ENCODE results near the gene SLC25A29.
"Not testable (repeated sequence)": the region's sequence is repeated elsewhere in the genome, so short reads cannot be mapped to it uniquely, and the experiment has no call there.

SLC25A29 gene

GRCh38 chr14:100293497-100294212 lies 12.6 kb downstream of the SLC25A29 start:
- no peak for DNase-seq (ENCODE audit: low read depth in 2 of 2)

GRCh38 chr14:100292776-100293461 lies 13.3 kb downstream of the SLC25A29 start:
- no peak for DNase-seq (ENCODE audit: low read depth in 2 of 2)

DNA sequence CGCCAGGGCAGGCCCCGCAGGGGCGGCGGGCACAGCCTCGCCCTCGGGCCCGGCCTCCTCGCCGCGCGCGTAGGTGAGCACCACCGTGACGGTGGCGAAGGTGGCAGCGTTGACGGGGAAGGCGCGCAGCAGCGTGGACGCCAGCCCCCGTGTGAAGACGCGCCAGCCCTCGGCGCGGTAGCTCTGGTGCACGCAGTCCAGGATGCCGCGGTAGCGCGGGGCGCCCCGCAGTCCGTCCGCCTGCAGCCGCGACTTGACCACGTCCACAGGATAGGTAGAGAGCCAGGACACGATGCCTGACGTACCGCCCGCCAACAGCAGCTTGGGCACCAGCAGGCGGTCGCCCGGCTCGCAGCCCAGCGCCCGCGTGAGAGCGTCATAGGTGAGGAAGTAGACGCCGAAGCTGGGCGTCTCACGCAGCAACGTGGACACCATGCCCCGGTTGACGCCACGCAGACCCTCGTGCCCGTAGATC lies 13.9 kb downstream of the SLC25A29 start:
- DNase-seq (ENCODE audit: low read depth in 2 of 2) = no peak

- no peak for DNase-seq (ENCODE audit: low read depth in 2 of 2)
Observed at GRCh38 chr14:100291305-100292075, 14.8 kb downstream of the SLC25A29 start.

GRCh38 chr14:100290607-100291304 lies 15.5 kb downstream of the SLC25A29 start:
- DNase-seq (ENCODE audit: low read depth in 2 of 2) = no peak

- no peak for DNase-seq (ENCODE audit: low read depth in 2 of 2)
Observed at GRCh38 chr14:100289916-100290606, 16.2 kb downstream of the SLC25A29 start.

- DNase-seq (ENCODE audit: low read depth in 2 of 2) = no peak
Observed at GRCh38 chr14:100288382-100289185, 17.7 kb downstream of the SLC25A29 start.

DNA sequence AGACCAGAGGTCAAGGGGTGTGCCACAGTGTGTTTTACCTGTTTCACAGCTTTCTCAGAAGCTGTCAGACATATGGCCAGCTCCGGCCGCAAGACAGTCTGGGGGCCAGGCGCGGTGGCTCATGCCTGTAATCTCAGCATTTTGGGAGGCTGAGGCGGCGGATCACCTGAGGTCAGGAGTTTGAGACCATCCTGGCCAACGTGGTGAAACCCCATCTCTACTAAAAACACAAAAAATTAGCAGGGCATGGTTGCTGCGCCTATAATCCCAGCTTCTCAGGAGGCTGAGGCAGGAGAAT lies 18.3 kb downstream of the SLC25A29 start:
- not testable (repeated sequence) for DNase-seq (ENCODE audit: low read depth in 2 of 2)

DNA sequence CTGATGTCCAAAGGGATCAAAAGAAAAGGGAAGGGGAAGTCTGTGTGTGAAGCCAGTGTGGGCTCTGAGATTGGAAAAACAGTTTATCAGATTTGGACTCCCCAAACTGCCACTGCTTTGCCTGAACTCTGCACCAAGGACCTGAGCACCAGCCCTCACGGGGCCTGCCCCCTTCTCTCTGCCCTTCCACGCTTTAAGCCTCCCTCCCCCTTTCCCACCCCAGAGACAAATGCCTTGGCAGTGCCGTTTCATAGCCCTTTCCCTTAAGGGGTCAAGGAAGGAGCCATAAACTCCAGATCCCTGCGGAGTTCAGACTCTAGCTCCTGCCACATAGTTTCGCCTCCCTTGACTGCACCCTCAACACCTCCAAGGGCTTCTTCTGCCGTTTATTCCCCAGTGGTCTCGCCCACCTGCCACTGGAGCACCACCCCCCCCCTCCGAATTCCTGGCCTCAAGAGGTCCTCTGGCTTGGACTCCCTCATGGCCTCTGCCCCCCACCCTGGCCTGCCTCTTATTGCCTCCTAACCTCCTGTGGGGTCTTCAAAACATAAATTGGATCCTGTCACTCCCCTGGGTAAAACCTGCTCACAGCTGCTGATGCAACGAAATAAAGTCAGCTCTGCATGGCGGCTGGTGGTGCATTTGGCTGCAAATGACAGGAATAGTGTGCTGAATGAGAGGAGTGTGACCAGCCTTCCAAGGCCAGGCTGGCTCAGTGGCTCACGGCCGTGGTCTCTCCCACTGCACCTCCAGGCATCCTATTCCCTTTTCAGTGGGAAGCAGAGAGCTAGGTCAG lies 18.8 kb downstream of the SLC25A29 start:
- no peak for DNase-seq (ENCODE audit: low read depth in 2 of 2)

GRCh38 chr14:100286484-100287191 lies 19.6 kb downstream of the SLC25A29 start:
- no peak for DNase-seq (ENCODE audit: low read depth in 2 of 2)

DNA sequence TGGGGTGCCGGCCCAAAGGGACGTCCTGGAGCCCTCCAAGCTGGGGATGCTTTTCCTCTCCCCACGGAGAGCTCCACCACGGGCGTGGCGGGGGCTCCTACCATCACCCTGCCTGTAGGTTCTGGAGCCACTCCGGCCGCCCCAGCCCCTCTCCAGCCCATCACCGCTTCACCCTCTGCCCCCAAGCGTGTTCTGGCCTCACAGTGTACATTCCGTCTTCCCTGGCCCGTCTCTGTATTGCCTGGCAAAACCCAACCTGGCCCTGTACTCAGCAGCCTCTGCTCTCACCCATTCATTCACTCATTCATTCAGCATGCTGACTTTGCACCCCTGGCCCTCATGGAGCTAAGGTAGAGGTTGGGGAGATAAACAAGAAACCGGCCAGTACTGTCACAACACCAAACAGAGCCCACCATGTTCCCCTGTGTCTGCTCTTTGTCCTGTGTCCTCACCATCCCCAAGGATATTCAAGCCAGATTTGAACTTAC lies 20.3 kb downstream of the SLC25A29 start:
- no peak for DNase-seq (ENCODE audit: low read depth in 2 of 2)

- peak; percentile 63 to 78 for DNase-seq (ENCODE audit: low read depth in 2 of 2)
Observed at GRCh38 chr14:100285021-100285912, 21.0 kb downstream of the SLC25A29 start.

- DNase-seq (ENCODE audit: low read depth in 2 of 2) = no peak
Observed at GRCh38 chr14:100283984-100284881, 22.0 kb downstream of the SLC25A29 start.

DNA sequence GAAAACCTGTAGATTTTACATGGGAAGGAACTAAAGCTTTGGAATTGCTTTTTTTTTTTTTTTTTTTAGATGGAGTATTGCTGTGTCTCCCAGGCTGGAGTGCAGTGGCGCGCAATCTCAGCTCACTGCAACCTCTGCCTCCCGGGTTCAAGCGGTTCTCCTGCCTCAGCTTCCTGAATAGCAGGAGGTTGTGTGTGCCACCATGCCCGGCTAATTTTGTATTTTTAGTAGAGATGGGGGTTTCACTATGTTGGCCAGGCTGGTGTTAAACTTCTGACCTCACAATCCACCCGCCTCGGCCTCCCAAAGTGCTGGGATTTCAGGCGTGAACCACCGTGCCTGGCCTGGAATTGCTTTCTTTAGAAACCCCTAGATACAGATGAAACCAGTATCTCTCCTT lies 22.8 kb downstream of the SLC25A29 start:
- not testable (repeated sequence) for DNase-seq (ENCODE audit: low read depth in 2 of 2)

- DNase-seq (ENCODE audit: low read depth in 2 of 2) = no peak
Observed at GRCh38 chr14:100282766-100283419, 23.4 kb downstream of the SLC25A29 start.

GRCh38 chr14:100282083-100282350 lies 24.2 kb downstream of the SLC25A29 start:
- DNase-seq (ENCODE audit: low read depth in 2 of 2) = no peak
